Progenitor cell of endocrine pancreas (in vitro differentiated cells): ENCODE measurements around the gene MAPK11. TPM values are rescaled to one million over a fixed set of nuclear protein-coding genes. Genes with fewer than 3 reads are reported as not detected.

Experiments used
- DNase-seq: peaks from one replicate; pipeline ENCODE4 v3.0.0; 2021; ENCODE audit warnings: low spot score; ENCODE audit not compliant: unreplicated experiment
- H3K27ac Mint-ChIP-seq: 2 replicates; pipeline ENCODE4 v1.8.0; 2021; ENCODE audit warnings: mild to moderate bottlenecking, moderate library complexity, mixed read lengths
- H3K27me3 Mint-ChIP-seq: 2 replicates; pipeline ENCODE4 v1.8.0; 2021; ENCODE audit warnings: mixed read lengths
- H3K36me3 Mint-ChIP-seq: 2 replicates; pipeline ENCODE4 v1.8.0; 2022; ENCODE audit warnings: mixed read lengths; ENCODE audit not compliant: insufficient read depth
- H3K4me1 Mint-ChIP-seq: 2 replicates; pipeline ENCODE4 v1.8.0; 2021; ENCODE audit warnings: low read depth, mixed read lengths
- H3K4me3 Mint-ChIP-seq: 2 replicates; pipeline ENCODE4 v1.8.0; 2021; ENCODE audit warnings: low read depth, mild to moderate bottlenecking, moderate library complexity, mixed read lengths
- H3K9me3 Mint-ChIP-seq: 2 replicates; pipeline ENCODE4 v1.8.0; 2021; ENCODE audit warnings: low read depth, mixed read lengths
- CTCF ChIP-seq: fragments of 200-600 bp; sonication (generic); IDR thresholded peaks from one replicate; pipeline ENCODE4 v1.5.0; 2021; ENCODE audit warnings: antibody characterized with exemption, mild to moderate bottlenecking; ENCODE audit not compliant: unreplicated experiment
- total RNA-seq: library from RNA; stranded (reverse); gene quantifications from 2 replicates; pipeline ENCODE4 v1.2.1, GENCODE V29; 2021

The MAPK11 gene
- total RNA-seq, 1 donor from 2014 or later: 2.3 TPM

DNA sequence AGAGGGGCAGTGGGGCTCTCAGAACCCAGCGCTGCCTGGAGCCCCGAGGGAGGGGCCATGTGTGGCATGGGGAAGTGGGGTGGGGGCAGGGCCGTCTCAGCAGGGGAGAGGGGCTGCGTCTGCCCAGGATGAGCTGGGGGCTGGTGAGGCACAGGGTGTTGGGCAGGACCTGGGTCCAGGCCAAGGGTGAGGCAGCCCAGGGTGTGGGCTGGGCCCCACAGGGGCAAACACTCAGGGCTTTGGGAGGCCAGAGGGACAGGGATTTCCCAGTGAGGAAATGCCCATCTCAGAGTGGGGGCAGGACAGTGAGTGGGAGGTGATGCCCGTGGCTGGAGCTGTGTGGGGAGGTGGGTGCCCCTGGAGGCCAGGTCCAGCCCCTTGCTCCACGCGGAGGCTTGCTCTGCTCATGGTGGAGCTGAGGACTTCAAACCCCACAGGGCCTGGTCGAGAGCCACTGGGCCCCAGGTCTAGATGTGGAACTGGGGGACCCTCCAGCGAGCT, 31.9 kb upstream of the MAPK11 start:
- TF ChIP-seq CTCF: no peak
- no peak overlapping the region for H3K4me3 Mint-ChIP-seq

GRCh38 chr22:50301581-50301991, 31.4 kb upstream of the MAPK11 start:
- no peak for DNase-seq
- Mint-ChIP-seq H3K4me1 (peaks cover 22% of the 10 kb centered on the region), H3K27ac (no peak overlapping the region), H3K27me3 (no peaks in the 10 kb centered on the region), H3K4me3 (no peak overlapping the region), H3K36me3 (no peaks in the 10 kb centered on the region), H3K9me3 (no peaks in the 10 kb centered on the region)
- TF ChIP-seq CTCF: no peak

More for the DNA sequence above, 31.9 kb upstream of the MAPK11 start:
- H3K36me3 Mint-ChIP-seq: no peaks in the 10 kb centered on the region
- peaks cover 22% of the 10 kb centered on the region for H3K4me1 Mint-ChIP-seq
- DNase-seq: no peak
- H3K27me3 Mint-ChIP-seq: no peaks in the 10 kb centered on the region
- H3K27ac Mint-ChIP-seq: no peak overlapping the region
- no peaks in the 10 kb centered on the region for H3K9me3 Mint-ChIP-seq

GRCh38 chr22:50300620-50301257, 30.6 kb upstream of the MAPK11 start:
- Mint-ChIP-seq H3K27me3 (no peaks in the 10 kb centered on the region), H3K27ac (peak overlapping the region; percentile 10), H3K4me3 (no peak overlapping the region), H3K4me1 (peaks cover 15% of the 10 kb centered on the region), H3K9me3 (no peaks in the 10 kb centered on the region), H3K36me3 (no peaks in the 10 kb centered on the region)
- no peak for TF ChIP-seq CTCF
- no peak for DNase-seq

- Mint-ChIP-seq H3K27me3 (no peaks in the 10 kb centered on the region), H3K4me3 (no peak overlapping the region), H3K36me3 (no peaks in the 10 kb centered on the region), H3K27ac (no peak overlapping the region), H3K4me1 (peaks cover 18% of the 10 kb centered on the region), H3K9me3 (no peaks in the 10 kb centered on the region)
- DNase-seq: no peak
- peak; percentile 8 for TF ChIP-seq CTCF
Observed at GRCh38 chr22:50299785-50300619, 29.8 kb upstream of the MAPK11 start.

DNA sequence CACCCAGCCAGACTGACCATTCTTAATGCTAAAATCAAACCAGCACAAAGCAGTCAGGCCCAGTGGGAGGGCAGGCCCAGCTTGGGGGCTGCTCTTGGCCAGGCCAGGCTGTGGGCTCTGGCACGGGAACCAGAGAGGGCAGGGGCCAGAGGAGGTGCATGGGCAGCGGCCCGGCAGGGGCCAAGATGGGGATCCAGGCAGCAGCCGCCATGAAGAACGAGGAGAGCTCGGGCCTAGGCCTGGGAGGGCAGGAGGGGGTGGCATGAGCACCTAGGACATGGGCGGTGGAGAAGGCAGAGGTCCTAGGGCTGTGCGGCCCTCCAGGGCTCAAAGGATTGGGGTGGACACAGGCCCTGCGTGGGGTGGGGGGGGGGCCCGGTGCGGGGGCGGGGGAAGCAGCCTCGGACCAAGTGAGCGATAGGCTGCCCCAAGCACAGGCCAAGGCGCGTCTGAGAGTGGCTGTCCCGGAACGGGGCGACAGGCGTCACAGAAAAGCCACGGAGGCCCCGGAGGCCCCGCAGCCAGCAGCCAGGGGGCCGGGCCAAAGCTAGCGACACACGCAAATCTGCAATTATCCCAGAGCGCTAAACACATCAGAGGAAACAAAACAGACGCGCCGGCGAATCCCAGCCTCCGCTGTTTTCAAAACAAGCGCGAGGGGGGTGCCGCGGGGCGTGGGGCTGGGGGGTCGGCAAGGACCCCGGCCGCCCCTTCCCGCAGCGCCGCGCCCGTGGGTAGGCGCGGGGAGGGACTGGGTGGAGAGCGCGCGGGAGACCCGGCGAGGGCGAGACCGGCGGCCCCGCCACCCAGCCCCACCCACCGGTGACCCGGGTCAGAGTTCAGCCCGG, 29.0 kb upstream of the MAPK11 start:
- no peak for TF ChIP-seq CTCF

More for the DNA sequence above, 29.0 kb upstream of the MAPK11 start:
- H3K9me3 Mint-ChIP-seq: no peaks in the 10 kb centered on the region
- H3K4me1 Mint-ChIP-seq: peaks cover 16% of the 10 kb centered on the region
- H3K27me3 Mint-ChIP-seq: no peaks in the 10 kb centered on the region
- DNase-seq: no peak
- H3K27ac Mint-ChIP-seq: no peak overlapping the region
- H3K36me3 Mint-ChIP-seq: no peaks in the 10 kb centered on the region
- peak overlapping the region; percentile 29 for H3K4me3 Mint-ChIP-seq
